ENCODE results near the gene GALNTL6.
"Not testable (repeated sequence)": the region's sequence is repeated elsewhere in the genome, so short reads cannot be mapped to it uniquely, and the experiment has no call there.

The GALNTL6 gene

GRCh38 chr4:172975651-172976229, 1162.5 kb downstream of the GALNTL6 start:
- DNase-seq (ENCODE audit: low read depth in 1 of 2, low spot score in 1 of 2), result no peak

- DNase-seq (ENCODE audit: low read depth in 1 of 2, low spot score in 1 of 2), result not testable (repeated sequence)
Measured at GRCh38 chr4:172977491-172978041, 1164.4 kb downstream of the GALNTL6 start.

GRCh38 chr4:172978848-172979247, 1165.6 kb downstream of the GALNTL6 start:
- no peak for DNase-seq (ENCODE audit: low read depth in 1 of 2, low spot score in 1 of 2)

- DNase-seq (ENCODE audit: low read depth in 1 of 2, low spot score in 1 of 2), result no peak
Measured at GRCh38 chr4:172979332-172979731, 1166.1 kb downstream of the GALNTL6 start.

- DNase-seq (ENCODE audit: low read depth in 1 of 2, low spot score in 1 of 2), result no peak
Measured at GRCh38 chr4:172980219-172980618, 1167.0 kb downstream of the GALNTL6 start.

- no peak for DNase-seq (ENCODE audit: low read depth in 1 of 2, low spot score in 1 of 2)
Measured at GRCh38 chr4:172982151-172982590, 1169.0 kb downstream of the GALNTL6 start.

- DNase-seq (ENCODE audit: low read depth in 1 of 2, low spot score in 1 of 2), result no peak
Measured at GRCh38 chr4:172983014-172983413, 1169.8 kb downstream of the GALNTL6 start.

GRCh38 chr4:172983631-172984030, 1170.4 kb downstream of the GALNTL6 start:
- DNase-seq (ENCODE audit: low read depth in 1 of 2, low spot score in 1 of 2), result no peak

- no peak for DNase-seq (ENCODE audit: low read depth in 1 of 2, low spot score in 1 of 2)
Measured at GRCh38 chr4:172985552-172985951, 1172.3 kb downstream of the GALNTL6 start.

GRCh38 chr4:172986114-172986513, 1172.9 kb downstream of the GALNTL6 start:
- no peak for DNase-seq (ENCODE audit: low read depth in 1 of 2, low spot score in 1 of 2)

GRCh38 chr4:172989984-172990820, 1177.0 kb downstream of the GALNTL6 start:
- no peak for DNase-seq (ENCODE audit: low read depth in 1 of 2, low spot score in 1 of 2)

- DNase-seq (ENCODE audit: low read depth in 1 of 2, low spot score in 1 of 2), result no peak
Measured at GRCh38 chr4:172992648-172993378, 1179.6 kb downstream of the GALNTL6 start.

- no peak for DNase-seq (ENCODE audit: low read depth in 1 of 2, low spot score in 1 of 2)
Measured at GRCh38 chr4:172995161-172995560, 1182.0 kb downstream of the GALNTL6 start.

GRCh38 chr4:172995704-172996103, 1182.5 kb downstream of the GALNTL6 start:
- DNase-seq (ENCODE audit: low read depth in 1 of 2, low spot score in 1 of 2), result no peak

- no peak for DNase-seq (ENCODE audit: low read depth in 1 of 2, low spot score in 1 of 2)
Measured at GRCh38 chr4:172996571-172997216, 1183.5 kb downstream of the GALNTL6 start.

GRCh38 chr4:172997217-172997609, 1184.0 kb downstream of the GALNTL6 start:
- no peak for DNase-seq (ENCODE audit: low read depth in 1 of 2, low spot score in 1 of 2)

GRCh38 chr4:172997856-172998255, 1184.7 kb downstream of the GALNTL6 start:
- no peak for DNase-seq (ENCODE audit: low read depth in 1 of 2, low spot score in 1 of 2)

GRCh38 chr4:172998527-172999469, 1185.6 kb downstream of the GALNTL6 start:
- no peak for DNase-seq (ENCODE audit: low read depth in 1 of 2, low spot score in 1 of 2)

- DNase-seq (ENCODE audit: low read depth in 1 of 2, low spot score in 1 of 2), result no peak
Measured at GRCh38 chr4:173001571-173001970, 1188.4 kb downstream of the GALNTL6 start.
